ENCODE results near the gene FAM83G.

FAM83G gene

GRCh38 chr17:18944646-18945045, 59.9 kb downstream of the FAM83G start:
- no peak for DNase-seq (ENCODE audit: extremely low spot score)
- TF ChIP-seq LEF1 (IDR thresholded peaks at IDR 0.05; ENCODE audit: borderline replicate concordance) (no peak), CTBP1 (IDR thresholded peaks at IDR 0.05; ENCODE audit: borderline replicate concordance) (no peak), ARNT (IDR thresholded peaks at IDR 0.05) (no peak), NFRKB (IDR thresholded peaks at IDR 0.05) (no peak), ZNF384 (IDR thresholded peaks at IDR 0.05) (no peak), L3MBTL2 (conservative IDR thresholded peaks at IDR 0.05) (no peak), FOXM1 (IDR thresholded peaks at IDR 0.05; ENCODE audit: borderline replicate concordance) (no peak), FOXA1 (IDR thresholded peaks at IDR 0.05) (no peak), PKNOX1 (IDR thresholded peaks at IDR 0.05) (no peak), SUZ12 (IDR thresholded peaks at IDR 0.05) (no peak), ELF4 (IDR thresholded peaks at IDR 0.05) (no peak), TARDBP (IDR thresholded peaks at IDR 0.05) (no peak), HDGF (IDR thresholded peaks at IDR 0.05; ENCODE audit: borderline replicate concordance) (no peak), BHLHE40 (IDR thresholded peaks at IDR 0.05; ENCODE audit: borderline replicate concordance) (no peak), SP1 (IDR thresholded peaks at IDR 0.05) (no peak), FOXK2 (IDR thresholded peaks at IDR 0.05) (no peak)
- CTCF ChIA-PET = no interaction called here
- POLR2A ChIA-PET = no interaction called here

DNA sequence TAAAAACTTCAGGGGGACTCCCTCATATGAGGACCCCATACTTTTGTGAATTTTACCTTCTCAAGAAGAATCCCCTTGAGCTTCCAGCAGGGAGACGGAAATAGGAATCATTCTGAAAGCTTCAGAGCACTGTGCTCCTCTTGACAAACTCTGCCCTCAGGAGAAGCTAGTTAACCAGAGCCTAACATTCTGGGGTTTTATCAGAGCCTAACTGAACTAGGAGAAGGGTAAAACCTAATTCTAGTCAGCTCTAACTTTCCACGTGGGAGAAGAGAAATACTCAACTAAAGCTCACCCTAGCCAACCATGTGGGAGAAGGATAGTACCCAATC, 65.9 kb downstream of the FAM83G start:
- ChIA-PET CTCF (interaction anchor here (1.2 kb wide), 1 partner anchor 22 kb away, joined by 7 read pairs; no protein-coding TSS in a partner anchor), POLR2A (no interaction called here)
- DNase-seq (ENCODE audit: extremely low spot score) = no peak
- no peak for TF ChIP-seq NFRKB (IDR thresholded peaks at IDR 0.05)
- no peak for TF ChIP-seq PKNOX1 (IDR thresholded peaks at IDR 0.05)
- no peak for TF ChIP-seq L3MBTL2 (conservative IDR thresholded peaks at IDR 0.05)
- no peak for TF ChIP-seq HDGF (IDR thresholded peaks at IDR 0.05; ENCODE audit: borderline replicate concordance)
- TF ChIP-seq FOXM1 (IDR thresholded peaks at IDR 0.05; ENCODE audit: borderline replicate concordance) = no peak
- no peak for TF ChIP-seq CTBP1 (IDR thresholded peaks at IDR 0.05; ENCODE audit: borderline replicate concordance)
- no peak for TF ChIP-seq TARDBP (IDR thresholded peaks at IDR 0.05)
- no peak for TF ChIP-seq ARNT (IDR thresholded peaks at IDR 0.05)

- no peak for DNase-seq (ENCODE audit: extremely low spot score)
- ChIA-PET POLR2A (no interaction called here), CTCF (interaction anchor here (1.2 kb wide), 1 partner anchor 23 kb away, joined by 7 read pairs; no protein-coding TSS in a partner anchor)
- no peak for TF ChIP-seq TARDBP (IDR thresholded peaks at IDR 0.05)
- no peak for TF ChIP-seq ARNT (IDR thresholded peaks at IDR 0.05)
- TF ChIP-seq CTBP1 (IDR thresholded peaks at IDR 0.05; ENCODE audit: borderline replicate concordance) = no peak
- no peak for TF ChIP-seq ELF4 (IDR thresholded peaks at IDR 0.05)
- no peak for TF ChIP-seq FOXM1 (IDR thresholded peaks at IDR 0.05; ENCODE audit: borderline replicate concordance)
- no peak for TF ChIP-seq NFRKB (IDR thresholded peaks at IDR 0.05)
- TF ChIP-seq SUZ12 (IDR thresholded peaks at IDR 0.05) = no peak
- no peak for TF ChIP-seq FOXA1 (IDR thresholded peaks at IDR 0.05)
- TF ChIP-seq PKNOX1 (IDR thresholded peaks at IDR 0.05) = no peak
Measured at GRCh38 chr17:18937981-18938691, 66.4 kb downstream of the FAM83G start.

DNA sequence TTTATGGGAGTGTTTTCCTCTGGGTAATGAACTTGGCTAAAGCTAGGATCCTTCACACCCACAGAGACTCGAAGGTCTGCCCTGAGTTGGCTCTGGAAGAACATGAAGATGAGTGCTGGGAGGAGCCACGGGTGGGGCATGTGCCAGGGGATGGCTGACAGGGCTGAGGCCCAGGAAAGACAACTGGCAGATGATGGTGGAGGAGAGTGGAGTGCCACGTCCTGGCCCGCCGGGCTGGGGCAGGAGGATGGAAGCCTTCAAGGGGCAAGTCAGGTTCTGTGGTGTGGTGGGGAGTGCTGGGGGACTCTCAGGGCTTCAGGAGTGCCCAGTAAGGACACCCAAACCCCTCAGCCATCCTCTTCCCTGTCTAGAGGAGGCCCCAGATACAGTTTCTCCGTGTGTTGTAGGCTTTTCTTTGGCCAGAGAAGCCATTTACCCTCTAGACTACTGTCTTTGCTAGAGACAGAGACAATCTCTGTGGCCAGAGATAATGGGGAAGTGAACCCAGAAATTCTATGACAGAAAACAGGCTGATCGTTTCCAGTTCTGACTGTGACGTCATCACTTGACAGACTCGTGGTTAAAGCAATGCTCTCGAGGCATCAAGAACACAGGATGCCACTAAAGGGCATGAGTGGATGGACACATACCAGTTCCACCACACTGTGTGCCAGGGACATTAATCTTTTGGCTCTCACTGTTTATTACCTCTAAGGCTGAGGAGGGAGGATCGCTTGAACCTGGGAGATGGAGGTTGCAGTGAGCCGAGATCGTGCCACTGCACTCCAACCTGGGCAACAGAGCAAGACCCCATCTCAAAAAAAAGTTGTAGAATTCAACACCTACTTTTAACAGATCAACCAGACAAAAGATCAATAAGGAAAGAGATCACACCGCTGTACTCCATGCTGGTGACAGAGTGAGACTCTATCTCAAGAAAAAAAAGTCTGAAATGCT, 71.2 kb downstream of the FAM83G start:
- TF ChIP-seq TARDBP (IDR thresholded peaks at IDR 0.05) (no peak), CTBP1 (IDR thresholded peaks at IDR 0.05; ENCODE audit: borderline replicate concordance) (no peak), HDGF (IDR thresholded peaks at IDR 0.05; ENCODE audit: borderline replicate concordance) (no peak), FOXM1 (IDR thresholded peaks at IDR 0.05; ENCODE audit: borderline replicate concordance) (no peak), ELF4 (IDR thresholded peaks at IDR 0.05) (no peak), PKNOX1 (IDR thresholded peaks at IDR 0.05) (no peak), NFRKB (IDR thresholded peaks at IDR 0.05) (no peak), SP1 (IDR thresholded peaks at IDR 0.05) (no peak), ZNF384 (IDR thresholded peaks at IDR 0.05) (no peak)
- CTCF ChIA-PET = interaction anchor here (2.6 kb wide), 1 partner anchor 28 kb away, joined by 8 read pairs; no protein-coding TSS in a partner anchor
- POLR2A ChIA-PET = no interaction called here
- no peak for DNase-seq (ENCODE audit: extremely low spot score)

DNA sequence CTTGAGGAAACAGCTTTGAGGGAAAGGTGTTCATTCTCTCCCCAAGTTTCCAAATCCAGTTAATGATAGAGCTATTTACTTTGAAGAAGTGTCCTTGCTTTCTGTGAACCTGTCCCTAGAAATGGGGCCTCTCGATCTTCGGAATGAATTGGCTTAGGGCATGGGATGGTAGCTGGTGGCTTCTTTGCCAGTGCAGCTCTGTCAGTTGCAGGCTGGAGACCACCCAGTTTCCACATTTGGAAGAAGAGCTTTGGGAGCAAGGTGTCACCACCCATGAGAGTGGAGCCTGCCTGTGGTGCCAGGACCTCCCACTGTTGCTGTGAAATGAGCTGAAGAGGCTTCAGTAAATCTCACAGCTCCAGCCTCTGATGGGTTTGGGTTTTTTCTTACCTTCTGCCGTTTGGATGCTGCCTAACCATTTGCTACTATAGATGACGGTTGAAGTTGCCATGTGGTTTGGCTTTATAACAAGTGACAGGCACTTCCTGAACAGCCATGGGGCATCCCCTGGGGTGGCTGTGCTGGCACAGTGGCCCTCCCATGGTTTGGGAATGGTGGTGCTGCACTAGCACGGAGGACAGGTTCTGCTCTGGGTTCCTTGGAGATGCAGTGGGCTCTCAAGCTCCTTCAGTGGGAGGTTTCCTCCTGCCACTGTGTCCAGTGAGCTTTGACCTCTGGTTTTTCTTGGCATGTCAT, 72.1 kb downstream of the FAM83G start:
- ChIA-PET CTCF (interaction anchor here (0.6 kb wide), 1 partner anchor 13 kb away, joined by 3 read pairs; no protein-coding TSS in a partner anchor), POLR2A (interaction anchor here (1.2 kb wide), 1 partner anchor 14 kb away, joined by 3 read pairs; no protein-coding TSS in a partner anchor)
- DNase-seq (ENCODE audit: extremely low spot score) = no peak
- TF ChIP-seq FOXM1 (IDR thresholded peaks at IDR 0.05; ENCODE audit: borderline replicate concordance) (no peak), ELF4 (IDR thresholded peaks at IDR 0.05) (no peak), LEF1 (IDR thresholded peaks at IDR 0.05; ENCODE audit: borderline replicate concordance) (no peak), ARNT (IDR thresholded peaks at IDR 0.05) (no peak), NFRKB (IDR thresholded peaks at IDR 0.05) (no peak), ZNF384 (IDR thresholded peaks at IDR 0.05) (no peak), HDGF (IDR thresholded peaks at IDR 0.05; ENCODE audit: borderline replicate concordance) (no peak)

All from HEK293T (cell line).